Endothelial cell of umbilical vein (primary cell): ENCODE results near the gene SYT7. TPM values are rescaled to one million over a fixed set of nuclear protein-coding genes. Genes with fewer than 3 reads are reported as not detected.

ENCODE experiments used
- BruUV-seq: library from RNA; stranded (reverse); fragments of 400-500 nt; replicated peaks from 2 replicates; lab custom pipeline; 2021; lab: Mats Ljungman, UMichigan
- CTCF ChIA-PET: fragments of 300-600, 350-600 bp; sonication (Branson Sonifier 250); formaldehyde crosslinking; loops from one replicate; lab custom pipeline; 2021; ENCODE audit warnings: antibody characterized with exemption, inconsistent platforms; lab: Charles Lee
- POLR2A ChIA-PET: fragments of 300-600, 350-600 bp; sonication (Branson Sonifier 250); formaldehyde crosslinking; loops from one replicate; lab custom pipeline; 2021; ENCODE audit warnings: antibody characterized with exemption, inconsistent platforms; lab: Charles Lee
- DNase-seq: peaks from one replicate; pipeline ENCODE4 v3.0.0-alpha.2; 2011; ENCODE audit warnings: low read depth, low spot score
- FAIRE-seq: peaks from 2 replicates; lab custom pipeline; 2011; peaks lifted over from hg19 to GRCh38; lab: Jason Lieb, UNC
- H2AFZ ChIP-seq: 2 replicates; pipeline ENCODE4 v1.6.0; 2012; ENCODE audit warnings: low read depth, low read length, control low read depth, inconsistent platforms
- H3K27ac ChIP-seq: 2 replicates; pipeline ENCODE4 v1.5.1; 2011; ENCODE audit warnings: low read depth, mild to moderate bottlenecking, control low read depth, low read length, moderate library complexity; ENCODE audit not compliant: insufficient read depth
- H3K27me3 ChIP-seq, 2 experiments: 2 replicates each; pipeline versions ENCODE4 v1.6.0 to v1.6.1; 2011; ENCODE audit warnings: low read length in 2 of 2, mixed read lengths in 1 of 2; ENCODE audit not compliant: control insufficient read depth in 2 of 2, insufficient read depth in 2 of 2
- H3K36me3 ChIP-seq, 2 experiments: 2 replicates in 1 of 2; 3 replicates in 1 of 2; pipeline ENCODE4 v1.5.1; 2011; ENCODE audit warnings: low read length in 2 of 2, mild to moderate bottlenecking in 1 of 2, moderate library complexity in 1 of 2; ENCODE audit not compliant: control insufficient read depth in 2 of 2, insufficient read depth in 2 of 2; ENCODE audit errors: extremely low read depth in 1 of 2
- H3K4me1 ChIP-seq: 3 replicates; pipeline ENCODE4 v1.5.1; 2011; ENCODE audit warnings: mild to moderate bottlenecking, low read length; ENCODE audit not compliant: control insufficient read depth, insufficient read depth; ENCODE audit errors: extremely low read depth
- H3K4me2 ChIP-seq: 2 replicates; pipeline ENCODE4 v1.6.1; 2011; ENCODE audit warnings: low read length, control low read depth, mixed read lengths; ENCODE audit not compliant: insufficient read depth
- H3K4me3 ChIP-seq, 3 experiments: fragments of 200-600 bp in 1 of 3; sonication (generic), shearing (Covaris generic) in 1 of 3; replicated peaks in 1 of 3; 2 replicates each; pipeline ENCODE4 v1.5.1; 2011 to 2016; ENCODE audit warnings: control low read depth in 3 of 3, low read length in 3 of 3, mild to moderate bottlenecking in 2 of 3, inconsistent platforms in 1 of 3, low read depth in 1 of 3, moderate library complexity in 1 of 3; ENCODE audit not compliant: insufficient read depth in 1 of 3
- H3K79me2 ChIP-seq: 2 replicates; pipeline ENCODE4 v1.6.0; 2012; ENCODE audit warnings: low read length, inconsistent platforms; ENCODE audit not compliant: control insufficient read depth, insufficient read depth
- H3K9ac ChIP-seq: replicated peaks from 2 replicates; pipeline ENCODE3; 2011; ENCODE audit warnings: low read length, control low read depth; ENCODE audit not compliant: insufficient read depth; ENCODE audit errors: extremely low read depth
- H3K9me1 ChIP-seq: replicated peaks from 3 replicates; pipeline ENCODE4 v1.6.0; 2011; ENCODE audit warnings: mild to moderate bottlenecking, low read length; ENCODE audit not compliant: control insufficient read depth, insufficient read depth; ENCODE audit errors: extremely low read depth
- H3K9me3 ChIP-seq: replicated peaks from 2 replicates; pipeline ENCODE4 v1.5.1; 2012; ENCODE audit warnings: low read length, inconsistent platforms; ENCODE audit not compliant: control insufficient read depth, insufficient read depth
- H4K20me1 ChIP-seq: replicated peaks from 2 replicates; pipeline ENCODE3; 2011; ENCODE audit warnings: mild to moderate bottlenecking, low read length; ENCODE audit not compliant: control insufficient read depth, insufficient read depth; ENCODE audit errors: extremely low read depth
- EZH2 ChIP-seq: IDR thresholded peaks from 2 replicates; pipeline ENCODE4 v1.6.1; 2012; ENCODE audit warnings: borderline replicate concordance, low read depth, mild to moderate bottlenecking, moderate library complexity, low read length, inconsistent platforms; ENCODE audit not compliant: severe bottlenecking
- FOS ChIP-seq: IDR thresholded peaks from 2 replicates; pipeline ENCODE4 v1.6.1; 2011; ENCODE audit warnings: mild to moderate bottlenecking, low read length, moderate library complexity, borderline replicate concordance; ENCODE audit not compliant: insufficient read depth
- GATA2 ChIP-seq: IDR thresholded peaks from 2 replicates; pipeline ENCODE4 v1.7.0; 2011; ENCODE audit warnings: low read depth, mild to moderate bottlenecking, moderate library complexity, mixed read lengths, low read length; ENCODE audit not compliant: insufficient read length, insufficient read depth
- JUN ChIP-seq: IDR thresholded peaks from 2 replicates; pipeline ENCODE4 v1.6.1; 2011; ENCODE audit warnings: borderline replicate concordance, low read depth; ENCODE audit not compliant: insufficient read length, insufficient read depth
- MYC ChIP-seq: IDR thresholded peaks from one replicate; pipeline ENCODE4 v1.6.1; 2011; ENCODE audit warnings: mild to moderate bottlenecking, low read depth, low read length
- POLR2A ChIP-seq: IDR thresholded peaks from 2 replicates; pipeline ENCODE4 v1.6.1; 2012; ENCODE audit warnings: low read depth, mild to moderate bottlenecking, control low read depth, low read length
- POLR2AphosphoS5 ChIP-seq: IDR thresholded peaks from 2 replicates; pipeline ENCODE4 v1.6.1; 2012; ENCODE audit warnings: low read depth, mild to moderate bottlenecking, control low read depth, low read length, moderate library complexity; ENCODE audit not compliant: insufficient read depth
- dilution Hi-C: fragments of 300-500 bp; cut with MboI; formaldehyde crosslinking; loops from one replicate; pipeline ENCODE4 v1.15.0; 2019; ENCODE audit warnings: low sequenced_read_pairs; ENCODE audit not compliant: extremely low pct_ligation_motif_present
- intact Hi-C: fragments of 100-400 bp; cut with micrococcal nuclease; formaldehyde crosslinking; loops from one replicate; pipeline ENCODE4 v1.10.0; 2022
- polyA plus RNA-seq, 4 experiments: library from polyadenylated mRNA; depleted of rRNA in 3 of 4; stranded (reverse) in 3 of 4; unstranded in 1 of 4; fragments of >200 nt; gene quantifications; 2 replicates each; pipeline versions ENCODE4 v1.2.1 to v1.2.3, GENCODE V29; 2011 to 2012; ENCODE audit warnings: missing spikeins in 1 of 4
- total RNA-seq: library from RNA; stranded (reverse); gene quantifications from 2 replicates; pipeline ENCODE4 v1.2.3, GENCODE V29; 2021
- TF ChIP-seq, protein P1 (sequence below), 2 donors: IDR thresholded peaks; 1 replicate in 1 of 2; 2 replicates in 1 of 2; pipeline ENCODE4 v1.5.1; 2011; ENCODE audit warnings: low read length in 2 of 2, mild to moderate bottlenecking in 2 of 2, moderate library complexity in 2 of 2, control low read depth in 1 of 2, inconsistent platforms in 1 of 2, low read depth in 1 of 2; ENCODE audit not compliant: insufficient read depth in 1 of 2; ENCODE audit errors: extremely low read depth in 1 of 2
- TF ChIP-seq, protein P2 (sequence below): IDR thresholded peaks from 2 replicates; pipeline ENCODE4 v1.6.1; 2011; ENCODE audit not compliant: insufficient read depth, insufficient read length

Gene SYT7
- total and polyA plus RNA-seq, 2 donors (not counting 3 experiments of a cell fraction or from before 2014, with no cell fraction given), result 0.08 to 0.55 TPM

DNA sequence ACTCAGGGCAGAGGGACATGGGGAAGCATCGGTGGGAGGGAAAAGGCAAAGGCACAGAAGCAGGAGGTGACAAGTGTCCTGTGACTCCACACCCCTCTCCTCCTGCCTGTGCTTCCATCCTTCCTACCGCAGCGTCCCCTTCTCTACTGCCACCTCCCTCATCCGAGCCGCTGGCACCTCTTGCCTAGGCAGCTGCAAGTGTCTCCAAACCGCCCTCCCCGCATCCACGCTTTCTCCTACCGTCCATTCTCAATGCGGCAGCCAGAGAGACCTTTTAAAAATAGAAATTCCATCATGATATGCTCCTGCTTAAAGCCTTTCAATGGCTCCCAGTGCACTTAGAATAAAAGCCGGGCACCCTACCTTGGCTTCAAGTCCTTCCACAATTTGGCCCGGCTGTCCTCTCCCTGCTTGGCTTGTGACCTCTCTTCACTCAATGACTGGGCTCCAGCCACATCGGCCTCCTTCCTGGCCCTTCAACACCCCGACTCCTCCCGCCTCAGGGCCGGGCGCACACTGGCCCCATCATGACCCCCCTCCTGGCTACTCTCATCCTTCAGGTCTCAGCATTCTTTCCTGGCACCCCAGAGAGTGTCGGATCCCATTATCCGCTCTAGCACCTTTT, 55.8 kb downstream of the SYT7 start:
- no peak overlapping the region for H3K9ac ChIP-seq
- H3K4me2 ChIP-seq, result no peak overlapping the region
- no peaks in the 10 kb centered on the region for H3K4me1 ChIP-seq
- no TSS peak for BruUV-seq
- H3K9me3 ChIP-seq, result no peaks in the 10 kb centered on the region
- H3K36me3 ChIP-seq, result no peaks in the 10 kb centered on the region
- no peaks in the 10 kb centered on the region for H4K20me1 ChIP-seq
- H3K9me1 ChIP-seq, result no peaks in the 10 kb centered on the region
- no peak for DNase-seq
- H3K27ac ChIP-seq, result no peak overlapping the region
- intact Hi-C loops (no loop called here), dilution Hi-C loops (no loop called here)
- H2AFZ ChIP-seq, result no peak overlapping the region
- ChIA-PET CTCF (interaction anchor here (3.5 kb wide), 1 partner anchor 8 kb away, joined by 53 read pairs; no protein-coding TSS in a partner anchor), POLR2A (no interaction called here)
- no peak for FAIRE-seq
- H3K79me2 ChIP-seq, result no peaks in the 10 kb centered on the region
- TF ChIP-seq EZH2 (no peak), JUN (no peak)
- TF ChIP-seq, protein P1, sequence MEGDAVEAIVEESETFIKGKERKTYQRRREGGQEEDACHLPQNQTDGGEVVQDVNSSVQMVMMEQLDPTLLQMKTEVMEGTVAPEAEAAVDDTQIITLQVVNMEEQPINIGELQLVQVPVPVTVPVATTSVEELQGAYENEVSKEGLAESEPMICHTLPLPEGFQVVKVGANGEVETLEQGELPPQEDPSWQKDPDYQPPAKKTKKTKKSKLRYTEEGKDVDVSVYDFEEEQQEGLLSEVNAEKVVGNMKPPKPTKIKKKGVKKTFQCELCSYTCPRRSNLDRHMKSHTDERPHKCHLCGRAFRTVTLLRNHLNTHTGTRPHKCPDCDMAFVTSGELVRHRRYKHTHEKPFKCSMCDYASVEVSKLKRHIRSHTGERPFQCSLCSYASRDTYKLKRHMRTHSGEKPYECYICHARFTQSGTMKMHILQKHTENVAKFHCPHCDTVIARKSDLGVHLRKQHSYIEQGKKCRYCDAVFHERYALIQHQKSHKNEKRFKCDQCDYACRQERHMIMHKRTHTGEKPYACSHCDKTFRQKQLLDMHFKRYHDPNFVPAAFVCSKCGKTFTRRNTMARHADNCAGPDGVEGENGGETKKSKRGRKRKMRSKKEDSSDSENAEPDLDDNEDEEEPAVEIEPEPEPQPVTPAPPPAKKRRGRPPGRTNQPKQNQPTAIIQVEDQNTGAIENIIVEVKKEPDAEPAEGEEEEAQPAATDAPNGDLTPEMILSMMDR (IDR thresholded peaks at IDR 0.05; ENCODE audit: extremely low read depth in 1 of 2, insufficient read depth in 1 of 2, low read depth in 1 of 2, low read length in 2 of 2), result no peak
- H3K4me3 ChIP-seq, result no peak overlapping the region
- no peaks in the 10 kb centered on the region for H3K27me3 ChIP-seq

DNA sequence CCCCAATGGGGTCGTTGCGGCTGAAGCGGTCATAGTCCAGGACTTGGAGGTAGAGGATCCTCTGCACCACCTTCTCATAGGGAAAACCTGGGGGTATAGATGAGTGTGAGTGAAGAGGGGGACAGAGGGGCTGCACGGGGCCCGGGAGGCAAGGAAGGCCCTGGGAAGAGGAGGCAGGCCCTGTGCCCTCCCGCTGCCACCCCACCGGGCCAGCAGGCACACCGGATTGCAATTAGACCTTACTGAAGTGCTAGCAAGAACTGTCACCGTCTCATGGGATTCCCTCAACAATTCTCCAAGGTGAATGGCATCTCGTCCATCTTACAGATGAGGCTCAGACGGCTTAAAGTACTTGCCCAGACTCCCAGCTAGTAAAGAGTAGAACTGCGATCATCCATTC, 56.4 kb downstream of the SYT7 start:
- DNase-seq (no peak), FAIRE-seq (no peak)
- Histone ChIP-seq H2AFZ (no peak overlapping the region), H3K9me3 (no peaks in the 10 kb centered on the region), H3K4me1 (no peaks in the 10 kb centered on the region), H3K9me1 (no peaks in the 10 kb centered on the region), H3K36me3 (no peaks in the 10 kb centered on the region), H4K20me1 (no peaks in the 10 kb centered on the region), H3K27ac (no peak overlapping the region), H3K79me2 (no peaks in the 10 kb centered on the region), H3K4me2 (no peak overlapping the region), H3K4me3 (no peak overlapping the region), H3K9ac (no peak overlapping the region), H3K27me3 (no peaks in the 10 kb centered on the region)
- no TSS peak for BruUV-seq
- CTCF ChIA-PET, result no interaction called here
- POLR2A ChIA-PET, result no interaction called here
- no peak for TF ChIP-seq MYC
- TF ChIP-seq, protein P1 (IDR thresholded peaks at IDR 0.05; ENCODE audit: extremely low read depth in 1 of 2, insufficient read depth in 1 of 2, low read depth in 1 of 2, low read length in 2 of 2), result no peak
- no peak for TF ChIP-seq FOS
- no peak for TF ChIP-seq JUN
- TF ChIP-seq EZH2, result no peak
- TF ChIP-seq, protein P2, sequence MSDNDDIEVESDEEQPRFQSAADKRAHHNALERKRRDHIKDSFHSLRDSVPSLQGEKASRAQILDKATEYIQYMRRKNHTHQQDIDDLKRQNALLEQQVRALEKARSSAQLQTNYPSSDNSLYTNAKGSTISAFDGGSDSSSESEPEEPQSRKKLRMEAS, result no peak
- TF ChIP-seq POLR2A, result no peak
- no peak for TF ChIP-seq POLR2AphosphoS5
- no peak for TF ChIP-seq GATA2
- dilution Hi-C loops, result no loop called here
- intact Hi-C loops, result no loop called here
